H1 (cell line): ENCODE data around the gene PPP1R1C. TPM values are rescaled to one million over a fixed set of nuclear protein-coding genes. Genes with fewer than 3 reads are reported as not detected.

Experiments
- CTCF ChIA-PET: fragments of 300-600 bp; sonication (Branson Sonifier 250); formaldehyde crosslinking; loops from one replicate; lab custom pipeline; 2021; ENCODE audit not compliant: partially characterized antibody; lab: Charles Lee
- POLR2A ChIA-PET: fragments of 300-600 bp; sonication (Branson Sonifier 250); formaldehyde crosslinking; loops from one replicate; lab custom pipeline; 2021; ENCODE audit warnings: inconsistent platforms; ENCODE audit not compliant: partially characterized antibody; lab: Charles Lee
- DNase-seq, 2 experiments: peaks; one replicate each; pipeline versions ENCODE4 v3.0.0 to v3.0.0-alpha.2; 2010 to 2022; ENCODE audit warnings: low spot score in 2 of 2, low read depth in 1 of 2, mixed read lengths in 1 of 2
- FAIRE-seq: peaks from 2 replicates; lab custom pipeline; 2011; peaks lifted over from hg19 to GRCh38; lab: Jason Lieb, UNC
- H2AFZ ChIP-seq: 2 replicates; pipeline ENCODE4 v1.8.1; 2012; ENCODE audit warnings: low read length, inconsistent platforms
- H2AK5ac ChIP-seq: 2 replicates; pipeline ENCODE4 v1.6.1; 2013; ENCODE audit warnings: low read depth, low read length
- H2BK120ac ChIP-seq: replicated peaks from 2 replicates; pipeline ENCODE3; 2013; ENCODE audit warnings: low read depth, low read length, inconsistent platforms
- H2BK12ac ChIP-seq: 2 replicates; pipeline ENCODE4 v1.6.1; 2013; ENCODE audit warnings: low read depth, low read length
- H2BK15ac ChIP-seq: 2 replicates; pipeline ENCODE4 v1.6.1; 2013; ENCODE audit warnings: low read length
- H2BK20ac ChIP-seq: 2 replicates; pipeline ENCODE4 v1.6.1; 2013; ENCODE audit warnings: low read length
- H2BK5ac ChIP-seq: 2 replicates; pipeline ENCODE4 v1.6.1; 2013; ENCODE audit warnings: low read depth, low read length
- H3K14ac ChIP-seq: 2 replicates; pipeline ENCODE4 v1.6.1; 2013; ENCODE audit warnings: inconsistent platforms; ENCODE audit not compliant: insufficient read length
- H3K18ac ChIP-seq: 2 replicates; pipeline ENCODE4 v1.6.1; 2013; ENCODE audit warnings: low read length; ENCODE audit errors: extremely low read depth
- H3K23ac ChIP-seq: 2 replicates; pipeline ENCODE4 v1.6.1; 2013; ENCODE audit warnings: inconsistent platforms; ENCODE audit not compliant: insufficient read length
- H3K23me2 ChIP-seq: 2 replicates; pipeline ENCODE4 v1.6.1; 2013; ENCODE audit warnings: low read depth, low read length
- H3K27ac ChIP-seq: 2 replicates; pipeline ENCODE4 v1.6.1; 2011; ENCODE audit warnings: low read depth, low read length, inconsistent platforms
- H3K27me3 ChIP-seq, 4 experiments: replicated peaks in 1 of 4; 1 replicate in 1 of 4; 2 replicates in 3 of 4; pipeline versions ENCODE4 v1.6.1 to v1.8.1; 2011 to 2013; ENCODE audit warnings: low read length in 3 of 4, mild to moderate bottlenecking in 3 of 4, inconsistent platforms in 2 of 4, mixed read lengths in 2 of 4, moderate library complexity in 1 of 4; ENCODE audit not compliant: control insufficient read depth in 3 of 4, insufficient read depth in 3 of 4; ENCODE audit errors: extremely low read depth in 1 of 4
- H3K36me3 ChIP-seq, 4 experiments: 2 replicates each; pipeline versions ENCODE4 v1.6.1 to v1.8.1; 2011 to 2013; ENCODE audit warnings: mild to moderate bottlenecking in 4 of 4, low read length in 3 of 4, moderate library complexity in 2 of 4, control low read depth in 1 of 4, inconsistent platforms in 1 of 4; ENCODE audit not compliant: insufficient read depth in 4 of 4, control insufficient read depth in 2 of 4
- H3K4ac ChIP-seq: replicated peaks from 2 replicates; pipeline ENCODE3; 2013; ENCODE audit warnings: low read length, low read depth, mixed read lengths, inconsistent platforms; ENCODE audit not compliant: insufficient read length
- H3K4me1 ChIP-seq, 4 experiments: replicated peaks in 1 of 4; 1 replicate in 1 of 4; 2 replicates in 3 of 4; pipeline versions ENCODE4 v1.6.1 to v1.8.1; 2011 to 2013; ENCODE audit warnings: low read length in 3 of 4, inconsistent platforms in 2 of 4, mixed read lengths in 1 of 4; ENCODE audit not compliant: insufficient read depth in 4 of 4, control insufficient read depth in 3 of 4
- H3K4me2 ChIP-seq, 2 experiments: 2 replicates each; pipeline versions ENCODE4 v1.6.1 to v1.8.1; 2011 to 2013; ENCODE audit warnings: low read depth in 2 of 2, low read length in 2 of 2, control low read depth in 1 of 2, inconsistent platforms in 1 of 2, mild to moderate bottlenecking in 1 of 2; ENCODE audit not compliant: insufficient read depth in 1 of 2
- H3K4me3 ChIP-seq, 4 experiments: fragments of 200-600, 300-600 bp in 1 of 4; sonication (generic), shearing (Covaris generic), sonication (Bioruptor Twin) in 1 of 4; 2 replicates each; pipeline versions ENCODE4 v1.5.1 to v1.8.1; 2011 to 2016; ENCODE audit warnings: low read length in 4 of 4, low read depth in 3 of 4, control low read depth in 2 of 4, inconsistent platforms in 2 of 4, mild to moderate bottlenecking in 2 of 4, mixed read lengths in 1 of 4, moderate library complexity in 1 of 4; ENCODE audit not compliant: insufficient read depth in 2 of 4; ENCODE audit errors: extremely low read depth in 1 of 4
- H3K56ac ChIP-seq: replicated peaks from 2 replicates; pipeline ENCODE3; 2013; ENCODE audit warnings: low read depth, mild to moderate bottlenecking, mixed read lengths, low read length, inconsistent platforms; ENCODE audit not compliant: insufficient read length
- H3K79me1 ChIP-seq: 2 replicates; pipeline ENCODE4 v1.6.1; 2013; ENCODE audit warnings: low read depth, low read length, control low read depth
- H3K79me2 ChIP-seq, 2 experiments: 2 replicates each; pipeline versions ENCODE4 v1.6.1 to v1.8.1; 2012 to 2013; ENCODE audit warnings: low read length in 2 of 2, mild to moderate bottlenecking in 2 of 2, inconsistent platforms in 1 of 2; ENCODE audit not compliant: insufficient read depth in 2 of 2, control insufficient read depth in 1 of 2
- H3K9ac ChIP-seq, 4 experiments: replicated peaks in 1 of 4; 1 replicate in 1 of 4; 2 replicates in 3 of 4; pipeline versions ENCODE4 v1.6.1 to v1.8.1; 2011 to 2013; ENCODE audit warnings: low read depth in 3 of 4, low read length in 3 of 4, control low read depth in 2 of 4, mild to moderate bottlenecking in 2 of 4, moderate library complexity in 2 of 4, inconsistent platforms in 1 of 4; ENCODE audit errors: extremely low read depth in 1 of 4
- H3K9me3 ChIP-seq, 2 experiments: 2 replicates each; pipeline versions ENCODE4 v1.6.1 to v1.8.1; 2012 to 2013; ENCODE audit warnings: mild to moderate bottlenecking in 2 of 2, moderate library complexity in 2 of 2, control low read depth in 1 of 2, inconsistent platforms in 1 of 2, low read depth in 1 of 2, low read length in 1 of 2, mixed read lengths in 1 of 2; ENCODE audit not compliant: insufficient read depth in 2 of 2
- H4K20me1 ChIP-seq, 2 experiments: replicated peaks in 1 of 2; 2 replicates each; pipeline versions ENCODE3 to v1.8.1; 2011 to 2013; ENCODE audit warnings: inconsistent platforms in 2 of 2, low read length in 2 of 2, mild to moderate bottlenecking in 1 of 2; ENCODE audit not compliant: insufficient read depth in 2 of 2, control insufficient read depth in 1 of 2
- H4K5ac ChIP-seq: 2 replicates; pipeline ENCODE4 v1.6.1; 2013; ENCODE audit warnings: low read length, low read depth, mixed read lengths, inconsistent platforms; ENCODE audit not compliant: insufficient read length
- H4K8ac ChIP-seq: 2 replicates; pipeline ENCODE4 v1.8.0; 2013; ENCODE audit warnings: mild to moderate bottlenecking, moderate library complexity, low read length, inconsistent platforms; ENCODE audit not compliant: insufficient read depth; ENCODE audit errors: extremely low read depth
- H4K91ac ChIP-seq: replicated peaks from 2 replicates; pipeline ENCODE3; 2013; ENCODE audit warnings: low read length, mixed read lengths, inconsistent platforms; ENCODE audit not compliant: insufficient read length
- CHD1 ChIP-seq: IDR thresholded peaks from 2 replicates; pipeline ENCODE4 v1.6.1; 2012; ENCODE audit warnings: low read depth, low read length, improper control_type of control experiment
- CHD2 ChIP-seq: IDR thresholded peaks from 2 replicates; pipeline ENCODE4 v1.6.1; 2012; ENCODE audit warnings: low read length, improper control_type of control experiment
- CREB1 ChIP-seq: IDR thresholded peaks from 2 replicates; pipeline ENCODE4 v1.6.1; 2012; ENCODE audit warnings: inconsistent platforms
- KDM1A ChIP-seq: fragments of 200-600, 300-600 bp; sonication (generic); IDR thresholded peaks from 2 replicates; pipeline ENCODE4 v1.7.1; 2016; ENCODE audit warnings: mild to moderate bottlenecking, low read length, borderline replicate concordance
- POLR2A ChIP-seq, 2 experiments: IDR thresholded peaks; 1 replicate in 1 of 2; 2 replicates in 1 of 2; pipeline ENCODE4 v1.6.1; 2011; ENCODE audit warnings: low read depth in 2 of 2, low read length in 2 of 2, mild to moderate bottlenecking in 2 of 2; ENCODE audit errors: control extremely low read depth in 1 of 2
- POLR2AphosphoS5 ChIP-seq: IDR thresholded peaks from 2 replicates; pipeline ENCODE4 v1.6.1; 2011; ENCODE audit warnings: low read depth, low read length
- RXRA ChIP-seq: IDR thresholded peaks from 2 replicates; pipeline ENCODE4 v1.6.1; 2011; ENCODE audit warnings: low read depth, mild to moderate bottlenecking, low read length, moderate library complexity; ENCODE audit not compliant: insufficient read depth
- SAP30 ChIP-seq: fragments of 300-600 bp; sonication (generic); IDR thresholded peaks from 2 replicates; pipeline ENCODE4 v1.7.1; 2012; ENCODE audit warnings: low read length, moderate library complexity, mild to moderate bottlenecking, inconsistent platforms; ENCODE audit not compliant: insufficient read depth, insufficient replicate concordance
- SIN3A ChIP-seq, 2 experiments: IDR thresholded peaks in 1 of 2; conservative IDR thresholded peaks in 1 of 2; 2 replicates each; pipeline ENCODE4 v1.6.1; 2011 to 2012; ENCODE audit warnings: low read length in 2 of 2, improper control_type of control experiment in 1 of 2, low read depth in 1 of 2, mild to moderate bottlenecking in 1 of 2
- SIRT6 ChIP-seq: IDR thresholded peaks from one replicate; pipeline ENCODE4 v1.7.1; 2012; ENCODE audit warnings: low read length, inconsistent platforms
- TBP ChIP-seq: IDR thresholded peaks from 2 replicates; pipeline ENCODE4 v1.6.1; 2011; ENCODE audit warnings: low read depth, low read length, improper control_type of control experiment
- WGBS, 2 experiments: shearing (Covaris generic) in 1 of 2; methylation state at CpG; one replicate each; pipeline versions ENCODE4 v1.1.6 to v1.1.7; 2013 to 2015; ENCODE audit warnings: low lambda C conversion rate in 2 of 2, mixed read lengths in 2 of 2, inconsistent platforms in 1 of 2, low coverage in 1 of 2, missing lambda C conversion rate in 1 of 2; ENCODE audit not compliant: insufficient replicate concordance in 2 of 2, insufficient coverage in 1 of 2, insufficient read length in 1 of 2; ENCODE audit errors: extremely low coverage in 1 of 2, missing lambda C conversion rate in 1 of 2; 5-methylcytosine and 5-hydroxymethylcytosine counted together
- polyA plus RNA-seq, 7 experiments: library from polyadenylated mRNA; depleted of rRNA in 3 of 7; stranded (reverse) in 5 of 7; unstranded in 2 of 7; fragments of >200 nt in 5 of 7; fragments of 200-250 nt in 2 of 7; gene quantifications; 1 replicate in 5 of 7; 2 replicates in 1 of 7; 4 replicates in 1 of 7; pipeline versions ENCODE4 v1.2.1 to v1.2.3, GENCODE V29; 2011 to 2013; ENCODE audit warnings: missing spikeins in 2 of 7, mixed read lengths in 2 of 7
- total RNA-seq: library from RNA; stranded (reverse); fragmentation: NEBNext Ultra II Directional; extraction: Animal tissue kit (Norgen Biotek cat#: 25700); gene quantifications from 2 replicates; pipeline ENCODE4 v1.2.1, GENCODE V29; 2021

Gene PPP1R1C
- total and polyA plus RNA-seq, 2 of the 8 experiments (the other 6 are each of a cell fraction or from before 2014, with no cell fraction given), result 1.3 to 5.3 TPM

DNA sequence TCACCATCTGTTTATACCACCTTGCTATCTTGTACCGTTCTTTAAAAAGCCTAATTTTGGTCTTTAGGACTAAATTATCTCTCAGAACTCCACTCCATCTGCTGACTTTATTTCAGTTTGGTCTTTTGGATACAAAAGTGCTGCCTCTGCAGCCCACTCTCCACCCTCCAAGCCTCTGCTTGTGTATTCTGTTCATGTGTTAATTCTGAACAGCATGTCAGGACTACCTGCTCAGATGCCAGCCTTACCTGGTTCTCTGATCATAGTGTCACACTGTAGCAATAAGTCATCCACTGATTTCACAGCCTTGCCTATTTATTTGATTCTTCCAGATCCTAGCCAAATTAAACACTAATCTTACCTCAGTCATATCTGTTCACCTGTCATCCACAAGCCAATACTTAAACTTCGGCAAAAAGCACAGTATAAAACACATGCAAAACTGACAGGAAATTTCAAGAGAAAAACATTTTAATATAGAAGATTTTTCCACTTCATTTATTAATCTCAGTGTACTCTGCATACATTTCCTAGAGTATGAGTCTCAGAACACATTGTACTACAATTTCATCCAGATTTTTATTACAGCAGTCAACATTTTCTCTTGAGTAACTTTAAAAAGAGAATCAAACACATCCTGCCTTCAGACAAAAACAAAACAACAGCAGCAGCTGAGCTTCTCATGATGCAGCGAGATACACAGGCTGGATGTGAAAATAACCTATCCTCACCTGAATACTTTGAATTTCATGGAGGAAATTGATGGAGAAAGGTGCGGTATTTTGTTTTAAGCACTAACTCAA, 64.9 kb downstream of the PPP1R1C start:
- Histone ChIP-seq H2BK12ac (no peak overlapping the region), H3K56ac (no peak overlapping the region), H3K9me3 (no peaks in the 10 kb centered on the region), H3K4me3 (no peak overlapping the region), H2AK5ac (no peak overlapping the region), H3K23ac (no peak overlapping the region), H4K5ac (no peak overlapping the region), H2BK5ac (no peak overlapping the region), H3K18ac (no peak overlapping the region), H4K8ac (no peak overlapping the region), H3K79me2 (no peaks in the 10 kb centered on the region), H3K79me1 (no peaks in the 10 kb centered on the region), H3K9ac (no peak overlapping the region), H3K4me1 (peaks cover 0 to 3% (median 0%) of the 10 kb centered on the region in 4 experiments; a peak in 1 of 7 replicates), H3K27me3 (no peaks in the 10 kb centered on the region), H3K4ac (no peak overlapping the region), H4K20me1 (no peaks in the 10 kb centered on the region)
- DNase-seq (no peak), FAIRE-seq (no peak)
- POLR2A ChIA-PET, result interaction anchor here (1.3 kb wide), 1 partner anchor 13 kb away, joined by 6 read pairs; no protein-coding TSS in a partner anchor
- TF ChIP-seq POLR2A (IDR thresholded peaks at IDR 0.05; ENCODE audit: control extremely low read depth in 1 of 2, low read depth in 2 of 2, low read length in 2 of 2) (no peak), RXRA (no peak), CHD1 (no peak), TBP (no peak), SIN3A (conservative IDR thresholded peaks at IDR 0.05 in 1 of 2, IDR thresholded peaks at IDR 0.05 in 1 of 2; ENCODE audit: low read depth in 1 of 2, low read length in 2 of 2) (no peak), CREB1 (no peak), CHD2 (no peak), KDM1A (no peak), POLR2AphosphoS5 (no peak), SAP30 (no peak), SIRT6 (no peak)
- TF ChIP-seq, all 59 proteins: peak for 0
- CTCF ChIA-PET, result no interaction called here
- Histone ChIP-seq H3K36me3 (no peaks in the 10 kb centered on the region), H3K27ac (no peak overlapping the region), H2BK120ac (no peak overlapping the region), H3K4me2 (no peak overlapping the region), H2BK15ac (no peak overlapping the region), H3K14ac (no peak overlapping the region), H4K91ac (no peak overlapping the region), H2BK20ac (no peak overlapping the region), H3K23me2 (no peaks in the 10 kb centered on the region), H2AFZ (no peak overlapping the region)
- WGBS, 2 experiments, result 93% methylated on average over 4 of the region's 4 CpGs; no CpG with 5 or more reads in 1 of the 2 experiments
